ENCODE results near the gene CDK5.
A peak's percentile ranks its signal among the peaks of the same experiment; 100 is the strongest.
"Not testable (repeated sequence)": the region's sequence is repeated elsewhere in the genome, so short reads cannot be mapped to it uniquely, and the experiment has no call there.

CDK5 gene

GRCh38 chr7:151031011-151031410 lies 26.7 kb downstream of the CDK5 start:
- Histone ChIP-seq H3K27me3 (ENCODE audit: control insufficient read depth, insufficient read depth, low read length) (no peaks in the 10 kb centered on the region), H3K9ac (ENCODE audit: low read length) (no peak overlapping the region), H3K36me3 (ENCODE audit: control insufficient read depth, insufficient read depth, low read length) (no peaks in the 10 kb centered on the region), H3K4me1 (ENCODE audit: control insufficient read depth, insufficient read depth, low read length) (peaks cover 19% of the 10 kb centered on the region), H3K4me3 (ENCODE audit: low read length) (no peak overlapping the region), H3K9me3 (ENCODE audit: control insufficient read depth, low read length) (no peaks in the 10 kb centered on the region)

GRCh38 chr7:151028948-151029501 lies 28.7 kb downstream of the CDK5 start:
- Histone ChIP-seq H3K9ac (ENCODE audit: low read length) (peak overlapping the region; percentile 62), H3K9me3 (ENCODE audit: control insufficient read depth, low read length) (no peaks in the 10 kb centered on the region), H3K27me3 (ENCODE audit: control insufficient read depth, insufficient read depth, low read length) (no peaks in the 10 kb centered on the region), H3K4me3 (ENCODE audit: low read length) (peak overlapping the region; percentile 99), H3K4me1 (ENCODE audit: control insufficient read depth, insufficient read depth, low read length) (peaks cover 19% of the 10 kb centered on the region), H3K36me3 (ENCODE audit: control insufficient read depth, insufficient read depth, low read length) (no peaks in the 10 kb centered on the region)

GRCh38 chr7:151028131-151028947 lies 29.4 kb downstream of the CDK5 start, which contains the start of gene ABCB8:
Gene ABCB8 (plus strand): TSS chr7:151028450. CDS start chr7:151028516, 66 bp downstream.
- Histone ChIP-seq H3K4me3 (ENCODE audit: low read length) (peak within 1 kb of the TSS; percentile 99), H3K9me3 (ENCODE audit: control insufficient read depth, low read length) (no peaks in the 10 kb centered on the region), H3K36me3 (ENCODE audit: control insufficient read depth, insufficient read depth, low read length) (no peaks in the 10 kb centered on the region), H3K9ac (ENCODE audit: low read length) (peak within 1 kb of the TSS; percentile 62), H3K27me3 (ENCODE audit: control insufficient read depth, insufficient read depth, low read length) (no peaks in the 10 kb centered on the region), H3K4me1 (ENCODE audit: control insufficient read depth, insufficient read depth, low read length) (peaks cover 19% of the 10 kb centered on the region)

GRCh38 chr7:151027728-151028130 lies 30.0 kb downstream of the CDK5 start:
- peak overlapping the region; percentile 62 for H3K9ac ChIP-seq (ENCODE audit: low read length)
- H3K27me3 ChIP-seq (ENCODE audit: control insufficient read depth, insufficient read depth, low read length); H3K36me3 ChIP-seq (ENCODE audit: control insufficient read depth, insufficient read depth, low read length); H3K9me3 ChIP-seq (ENCODE audit: control insufficient read depth, low read length): not testable (repeated sequence)
- peak overlapping the region; percentile 29 for H3K4me3 ChIP-seq (ENCODE audit: low read length)
- H3K4me1 ChIP-seq (ENCODE audit: control insufficient read depth, insufficient read depth, low read length), result peaks cover 19% of the 10 kb centered on the region

GRCh38 chr7:151026771-151027727 lies 30.6 kb downstream of the CDK5 start:
- Histone ChIP-seq H3K9ac (ENCODE audit: low read length) (peak overlapping the region; percentile 62), H3K4me1 (ENCODE audit: control insufficient read depth, insufficient read depth, low read length) (peaks cover 19% of the 10 kb centered on the region)
- H3K4me3 ChIP-seq (ENCODE audit: low read length); H3K9me3 ChIP-seq (ENCODE audit: control insufficient read depth, low read length); H3K27me3 ChIP-seq (ENCODE audit: control insufficient read depth, insufficient read depth, low read length); H3K36me3 ChIP-seq (ENCODE audit: control insufficient read depth, insufficient read depth, low read length): not testable (repeated sequence)

- H3K9me3 ChIP-seq (ENCODE audit: control insufficient read depth, low read length), result no peaks in the 10 kb centered on the region
- no peaks in the 10 kb centered on the region for H3K27me3 ChIP-seq (ENCODE audit: control insufficient read depth, insufficient read depth, low read length)
- H3K4me3 ChIP-seq (ENCODE audit: low read length), result no peak overlapping the region
- no peak overlapping the region for H3K9ac ChIP-seq (ENCODE audit: low read length)
- peaks cover 19% of the 10 kb centered on the region for H3K4me1 ChIP-seq (ENCODE audit: control insufficient read depth, insufficient read depth, low read length)
- no peaks in the 10 kb centered on the region for H3K36me3 ChIP-seq (ENCODE audit: control insufficient read depth, insufficient read depth, low read length)
Observed at GRCh38 chr7:151025924-151026671, 31.6 kb downstream of the CDK5 start.

- H3K27me3 ChIP-seq (ENCODE audit: control insufficient read depth, insufficient read depth, low read length), result peaks cover 13% of the 10 kb centered on the region
- H3K9me3 ChIP-seq (ENCODE audit: control insufficient read depth, low read length), result no peaks in the 10 kb centered on the region
- H3K4me1 ChIP-seq (ENCODE audit: control insufficient read depth, insufficient read depth, low read length), result peaks cover 19% of the 10 kb centered on the region
- H3K4me3 ChIP-seq (ENCODE audit: low read length), result no peak within 1 kb of the TSS
- no peak within 1 kb of the TSS for H3K9ac ChIP-seq (ENCODE audit: low read length)
- no peaks in the 10 kb centered on the region for H3K36me3 ChIP-seq (ENCODE audit: control insufficient read depth, insufficient read depth, low read length)
Observed at GRCh38 chr7:151024435-151025056, 33.2 kb downstream of the CDK5 start, which contains the start of gene ATG9B. Gene ATG9B (minus strand): TSS chr7:151024494. CDS start chr7:151024423, 71 bp downstream.

- Histone ChIP-seq H3K27me3 (ENCODE audit: control insufficient read depth, insufficient read depth, low read length) (peaks cover 25% of the 10 kb centered on the region), H3K9ac (ENCODE audit: low read length) (no peak overlapping the region), H3K4me1 (ENCODE audit: control insufficient read depth, insufficient read depth, low read length) (peaks cover 19% of the 10 kb centered on the region), H3K4me3 (ENCODE audit: low read length) (no peak overlapping the region), H3K36me3 (ENCODE audit: control insufficient read depth, insufficient read depth, low read length) (no peaks in the 10 kb centered on the region), H3K9me3 (ENCODE audit: control insufficient read depth, low read length) (no peaks in the 10 kb centered on the region)
Observed at GRCh38 chr7:151023232-151023631, 34.5 kb downstream of the CDK5 start.

GRCh38 chr7:151020231-151020630 lies 37.5 kb downstream of the CDK5 start:
- Histone ChIP-seq H3K9ac (ENCODE audit: low read length) (no peak overlapping the region), H3K9me3 (ENCODE audit: control insufficient read depth, low read length) (no peaks in the 10 kb centered on the region), H3K4me3 (ENCODE audit: low read length) (no peak overlapping the region), H3K27me3 (ENCODE audit: control insufficient read depth, insufficient read depth, low read length) (peaks cover 44% of the 10 kb centered on the region), H3K4me1 (ENCODE audit: control insufficient read depth, insufficient read depth, low read length) (peaks cover 12% of the 10 kb centered on the region), H3K36me3 (ENCODE audit: control insufficient read depth, insufficient read depth, low read length) (no peaks in the 10 kb centered on the region)

- Histone ChIP-seq H3K9me3 (ENCODE audit: control insufficient read depth, low read length) (no peaks in the 10 kb centered on the region), H3K4me1 (ENCODE audit: control insufficient read depth, insufficient read depth, low read length) (peaks cover 12% of the 10 kb centered on the region), H3K27me3 (ENCODE audit: control insufficient read depth, insufficient read depth, low read length) (peaks cover 44% of the 10 kb centered on the region), H3K9ac (ENCODE audit: low read length) (no peak overlapping the region), H3K36me3 (ENCODE audit: control insufficient read depth, insufficient read depth, low read length) (no peaks in the 10 kb centered on the region), H3K4me3 (ENCODE audit: low read length) (no peak overlapping the region)
Observed at GRCh38 chr7:151019130-151019447, 38.6 kb downstream of the CDK5 start.

Data from mucosa of stomach (tissue), 1 donor.